Thyroid gland (tissue), 4 donors: ENCODE measurements around the gene FMN1. TPM values are rescaled to one million over a fixed set of nuclear protein-coding genes. Genes with fewer than 3 reads are reported as not detected.

Source experiments
- DNase-seq, 2 donors: peaks; one replicate each; pipeline ENCODE4 v3.0.0-alpha.2; 2019
- H3K27ac ChIP-seq, 3 donors: fragments of 200-600 bp; sonication (generic); 1 replicate in 2 of 3; 2 replicates in 1 of 3; pipeline ENCODE4 v1.5.1; 2016 to 2019; ENCODE audit warnings: mild to moderate bottlenecking in 1 of 3, moderate library complexity in 1 of 3
- H3K27me3 ChIP-seq: fragments of 200-600 bp; sonication (generic); one replicate; pipeline ENCODE4 v1.5.1; 2019
- H3K36me3 ChIP-seq, 2 donors: fragments of 200-600 bp; sonication (generic); one replicate each; pipeline ENCODE4 v1.5.1; 2016 to 2019
- H3K4me1 ChIP-seq, 2 donors: fragments of 200-600 bp; sonication (generic); one replicate each; pipeline ENCODE4 v1.5.1; 2017 to 2019
- H3K4me3 ChIP-seq, 3 donors: fragments of 200-600 bp; sonication (generic); replicated peaks in 1 of 3; 1 replicate in 2 of 3; 2 replicates in 1 of 3; pipeline ENCODE4 v1.5.1; 2016; ENCODE audit warnings: mild to moderate bottlenecking in 1 of 3
- H3K9me3 ChIP-seq: fragments of 200-600 bp; sonication (generic); one replicate; pipeline ENCODE4 v1.5.1; 2017
- CTCF ChIP-seq, 6 experiments: fragments of 200-600 bp in 3 of 6; fragments of 450-650 bp in 3 of 6; sonication (generic) in 3 of 6; IDR thresholded peaks; one replicate each; pipeline ENCODE4 v1.5.1; 2016 to 2019; ENCODE audit warnings: antibody characterized with exemption in 6 of 6, mild to moderate bottlenecking in 2 of 6, inconsistent platforms in 1 of 6, moderate library complexity in 1 of 6
- POLR2A ChIP-seq, 2 donors: fragments of 450-650 bp; IDR thresholded peaks; one replicate each; pipeline ENCODE4 v1.6.1; 2017; ENCODE audit warnings: antibody characterized with exemption in 2 of 2, mild to moderate bottlenecking in 2 of 2, moderate library complexity in 1 of 2
- WGBS, 2 donors: methylation state at CpG; one replicate each; pipeline ENCODE4 v1.1.5; 2017; 5-methylcytosine and 5-hydroxymethylcytosine counted together
- intact Hi-C: fragments of 100-400 bp; cut with DNase I; formaldehyde crosslinking; loops from one replicate; pipeline ENCODE4 v1.15.1; 2023
- total RNA-seq, 4 donors: library from RNA; depleted of rRNA; stranded (reverse); fragments of >200 nt; gene quantifications; one replicate each; pipeline ENCODE4 v1.2.3, GENCODE V29; 2016

Gene FMN1
- total RNA-seq, 4 donors from 2014 or later, result 13.8 to 28.3 (median 22.5) TPM

DNA sequence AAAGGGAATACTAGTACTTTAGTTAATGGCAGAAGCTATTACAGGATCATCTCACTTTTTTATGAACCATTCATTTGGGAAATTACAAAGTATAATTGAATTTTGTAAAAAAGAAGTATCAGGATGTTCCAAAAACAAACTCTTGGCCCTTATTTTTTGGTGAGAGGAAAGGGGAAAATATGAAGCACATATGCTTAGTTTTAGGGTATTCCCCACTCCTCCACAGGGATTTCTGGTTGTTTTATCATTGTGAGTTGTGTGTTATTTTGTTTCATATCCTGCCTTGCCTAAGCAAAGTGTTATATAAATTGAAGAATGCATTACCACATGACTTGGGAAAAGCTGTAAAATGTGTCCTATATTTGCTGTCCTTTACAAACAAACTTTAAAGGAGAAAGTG is 227.0 kb downstream of the FMN1 start:
- Histone ChIP-seq H3K4me3 (no peak overlapping the region), H3K9me3 (no peaks in the 10 kb centered on the region), H3K27ac (no peak overlapping the region), H3K27me3 (no peaks in the 10 kb centered on the region), H3K36me3 (no peaks in the 10 kb centered on the region), H3K4me1 (no peaks in the 10 kb centered on the region)
- intact Hi-C loops, result no loop called here
- no peak for DNase-seq
- TF ChIP-seq POLR2A (IDR thresholded peaks at IDR 0.05), result no peak
- TF ChIP-seq CTCF (IDR thresholded peaks at IDR 0.05), result no peak

DNA sequence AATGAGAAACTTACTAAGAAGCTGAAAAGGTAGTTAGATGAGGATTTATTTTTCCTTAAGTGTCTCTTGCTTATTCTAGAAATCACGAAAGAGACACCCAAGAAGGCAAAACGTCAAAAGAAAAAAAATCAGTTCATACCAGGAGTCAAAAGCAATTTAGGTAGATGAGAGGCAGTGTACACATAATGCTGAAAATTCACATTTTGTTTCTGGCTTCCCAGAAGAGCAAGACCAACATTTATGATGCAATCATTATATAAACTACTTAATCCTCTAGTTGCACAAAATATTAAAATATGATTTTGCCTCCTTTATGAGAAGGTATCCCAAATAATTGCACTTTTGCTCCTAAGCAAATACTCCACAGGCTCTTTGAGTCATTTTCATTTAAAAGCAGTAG is 228.0 kb downstream of the FMN1 start:
- no peaks in the 10 kb centered on the region for H3K4me1 ChIP-seq
- no peaks in the 10 kb centered on the region for H3K36me3 ChIP-seq
- no peak overlapping the region for H3K27ac ChIP-seq
- TF ChIP-seq POLR2A (IDR thresholded peaks at IDR 0.05) (no peak), CTCF (IDR thresholded peaks at IDR 0.05) (no peak)
- H3K9me3 ChIP-seq, result no peaks in the 10 kb centered on the region
- intact Hi-C loops, result no loop called here
- no peaks in the 10 kb centered on the region for H3K27me3 ChIP-seq
- no peak for DNase-seq
- 72 to 74% methylated on average over 2 of the region's 2 CpGs for WGBS, 2 donors
- no peak overlapping the region for H3K4me3 ChIP-seq

GRCh38 chr15:32965897-32966296 is 228.6 kb downstream of the FMN1 start:
- no peak for DNase-seq
- no peaks in the 10 kb centered on the region for H3K4me1 ChIP-seq
- H3K36me3 ChIP-seq, result no peaks in the 10 kb centered on the region
- no peaks in the 10 kb centered on the region for H3K27me3 ChIP-seq
- no peak overlapping the region for H3K4me3 ChIP-seq
- no peaks in the 10 kb centered on the region for H3K9me3 ChIP-seq
- TF ChIP-seq POLR2A (IDR thresholded peaks at IDR 0.05) (no peak), CTCF (IDR thresholded peaks at IDR 0.05) (no peak)
- intact Hi-C loops, result no loop called here
- WGBS, 2 donors, result 78 to 82% methylated on average over 6 of the region's 6 CpGs
- no peak overlapping the region for H3K27ac ChIP-seq

GRCh38 chr15:32959077-32959476 is 235.4 kb downstream of the FMN1 start:
- no peak for TF ChIP-seq POLR2A (IDR thresholded peaks at IDR 0.05)
- TF ChIP-seq CTCF (IDR thresholded peaks at IDR 0.05), result no peak
- Histone ChIP-seq H3K27me3 (no peaks in the 10 kb centered on the region), H3K4me1 (peaks cover 7 to 9% of the 10 kb centered on the region in 2 donors), H3K4me3 (no peak overlapping the region), H3K36me3 (no peaks in the 10 kb centered on the region), H3K9me3 (no peaks in the 10 kb centered on the region), H3K27ac (peak overlapping the region in 2 of 3 donors; percentile 12 to 50)
- DNase-seq, result peak in 1 of 2 donors; percentile 12
- WGBS, 2 donors, result 77 to 85% methylated on average over 1 of the region's 1 CpG
- intact Hi-C loops, result loop anchor here (10.0 kb wide), 1 partner anchor 64 kb away; no protein-coding TSS in a partner anchor

GRCh38 chr15:32957219-32957618 is 237.3 kb downstream of the FMN1 start:
- no peak overlapping the region for H3K4me3 ChIP-seq
- no peaks in the 10 kb centered on the region for H3K36me3 ChIP-seq
- no peaks in the 10 kb centered on the region for H3K27me3 ChIP-seq
- intact Hi-C loops, result loop anchor here (10.0 kb wide), 1 partner anchor 62 kb away; no protein-coding TSS in a partner anchor
- H3K4me1 ChIP-seq, result peaks cover 9 to 10% of the 10 kb centered on the region in 2 donors
- TF ChIP-seq CTCF (IDR thresholded peaks at IDR 0.05) (no peak), POLR2A (IDR thresholded peaks at IDR 0.05) (no peak)
- H3K9me3 ChIP-seq, result no peaks in the 10 kb centered on the region
- no peak for DNase-seq
- no peak overlapping the region for H3K27ac ChIP-seq
- 72 to 74% methylated on average over 4 of the region's 4 CpGs for WGBS, 2 donors
